Right lobe of liver (tissue), 6 donors: ENCODE measurements around the gene PPP1R9A. TPM values are rescaled to one million over a fixed set of nuclear protein-coding genes. Genes with fewer than 3 reads are reported as not detected.

Source experiments
- ATAC-seq, 4 donors: fragments of 200-7000 bp; cut with Tn5 transposase; one replicate each; pipeline ENCODE4 v1.9.1; 2020; ENCODE audit warnings: mild to moderate bottlenecking in 4 of 4, moderate library complexity in 4 of 4
- DNase-seq, 3 donors: peaks; one replicate each; pipeline ENCODE4 v3.0.0-alpha.2; 2020
- H3K27ac ChIP-seq, 3 donors: fragments of 200-600 bp; one replicate each; pipeline ENCODE4 v1.8.0; 2022
- H3K27me3 ChIP-seq, 2 donors: fragments of 200-600 bp; one replicate each; pipeline ENCODE4 v1.8.0; 2022
- H3K36me3 ChIP-seq, 4 donors: fragments of 200-600 bp; sonication (generic) in 1 of 4; one replicate each; pipeline versions ENCODE4 v1.5.1 to v1.8.0; 2017 to 2022; ENCODE audit warnings: control low read depth in 1 of 4
- H3K4me1 ChIP-seq, 4 donors: fragments of 200-600 bp; sonication (generic) in 1 of 4; one replicate each; pipeline versions ENCODE4 v1.5.1 to v1.8.0; 2017 to 2022; ENCODE audit warnings: control low read depth in 1 of 4
- H3K4me3 ChIP-seq, 3 donors: fragments of 200-600 bp; one replicate each; pipeline ENCODE4 v1.8.0; 2022
- H3K9me3 ChIP-seq, 4 donors: fragments of 200-600 bp; sonication (generic) in 1 of 4; one replicate each; pipeline versions ENCODE4 v1.5.1 to v1.8.0; 2017 to 2022; ENCODE audit warnings: control low read depth in 1 of 4
- CTCF ChIP-seq, 4 donors: fragments of 200-600 bp in 3 of 4; fragments of 450-650 bp in 1 of 4; IDR thresholded peaks; one replicate each; pipeline versions ENCODE4 v1.5.1 to v1.8.0; 2016 to 2022; ENCODE audit warnings: antibody characterized with exemption in 4 of 4, mild to moderate bottlenecking in 2 of 4
- POLR2A ChIP-seq: fragments of 450-650 bp; IDR thresholded peaks from one replicate; pipeline ENCODE4 v1.6.1; 2017; ENCODE audit warnings: antibody characterized with exemption, mild to moderate bottlenecking
- WGBS: methylation state at CpG from one replicate; pipeline ENCODE4 v1.1.6; 2018; ENCODE audit warnings: low coverage, low lambda C conversion rate; ENCODE audit not compliant: insufficient coverage; ENCODE audit errors: missing lambda C conversion rate; 5-methylcytosine and 5-hydroxymethylcytosine counted together
- intact Hi-C, 2 donors: fragments of 100-400 bp; cut with DNase I; formaldehyde crosslinking; loops; one replicate each; pipeline versions ENCODE4 v1.11.2 to v1.14.1; 2022
- total RNA-seq, 6 experiments: library from RNA; depleted of rRNA in 2 of 6; stranded (reverse); fragments of >200 nt in 2 of 6; fragmentation: NEBNext Ultra II Directional in 3 of 6; extraction: Animal tissue kit (Norgen Biotek cat#: 25700) in 3 of 6; gene quantifications; one replicate each; pipeline versions ENCODE4 v1.1.0 to v1.2.4, GENCODE V29; 2016 to 2023
- donor health status: DM: no; HTN: yes; CAD: no.
- donor health status: DM: no; HTN: no; CAD: no.
- donor health status: DM: no; HTN: no; CAD: no.
- donor health status: DM: no; HTN: yes; CAD: no.
- donor health status: DM: no; HTN: yes; CAD: no.

Gene PPP1R9A
- total RNA-seq, 6 experiments from 2014 or later = 0.49 to 2.0 (median 0.81) TPM

GRCh38 chr7:95311389-95311788 is 404.0 kb downstream of the PPP1R9A start:
- Histone ChIP-seq H3K27me3 (no peaks in the 10 kb centered on the region), H3K27ac (no peak overlapping the region), H3K4me3 (no peak overlapping the region), H3K4me1 (peaks cover 0 to 2% (median 0%) of the 10 kb centered on the region in 4 donors), H3K9me3 (no peaks in the 10 kb centered on the region), H3K36me3 (peaks cover 0 to 45% (median 8%) of the 10 kb centered on the region in 4 donors)
- no peak for DNase-seq
- 65% methylated on average over 2 of the region's 2 CpGs for WGBS
- peak in 2 of 4 donors; percentile 4 to 10 for TF ChIP-seq CTCF (IDR thresholded peaks at IDR 0.05)
- TF ChIP-seq POLR2A = no peak
- intact Hi-C loops = no loop called here
- peak; percentile 25 to 73 (median 50) for ATAC-seq

GRCh38 chr7:95312561-95312960 is 405.2 kb downstream of the PPP1R9A start:
- no peak overlapping the region for H3K4me3 ChIP-seq
- no peak overlapping the region for H3K27ac ChIP-seq
- TF ChIP-seq POLR2A = no peak
- no peak for TF ChIP-seq CTCF (IDR thresholded peaks at IDR 0.05)
- 83% methylated on average over 4 of the region's 4 CpGs for WGBS
- peaks cover 0 to 13% (median 0%) of the 10 kb centered on the region in 4 donors for H3K4me1 ChIP-seq
- H3K27me3 ChIP-seq = no peaks in the 10 kb centered on the region
- intact Hi-C loops = no loop called here
- ATAC-seq = no peak
- H3K36me3 ChIP-seq = peaks cover 0 to 37% (median 10%) of the 10 kb centered on the region in 4 donors
- H3K9me3 ChIP-seq = no peaks in the 10 kb centered on the region
- no peak for DNase-seq

- H3K27ac ChIP-seq = peak overlapping the region in 2 of 3 donors; percentile 86 to 96
- H3K4me1 ChIP-seq = peaks cover 0 to 46% (median 13%) of the 10 kb centered on the region in 4 donors
- no peaks in the 10 kb centered on the region for H3K27me3 ChIP-seq
- H3K4me3 ChIP-seq = no peak overlapping the region
- no peak for ATAC-seq
- DNase-seq = no peak
- H3K36me3 ChIP-seq = peaks cover 0 to 30% (median 9%) of the 10 kb centered on the region in 4 donors
- 61% methylated on average over 2 of the region's 2 CpGs for WGBS
- H3K9me3 ChIP-seq = no peaks in the 10 kb centered on the region
- intact Hi-C loops = no loop called here
- TF ChIP-seq CTCF (IDR thresholded peaks at IDR 0.05) (no peak), POLR2A (no peak)
Observed at GRCh38 chr7:95316588-95316987, 409.2 kb downstream of the PPP1R9A start.

- no peak overlapping the region for H3K4me3 ChIP-seq
- 25% methylated on average over 2 of the region's 2 CpGs for WGBS
- no peaks in the 10 kb centered on the region for H3K27me3 ChIP-seq
- ATAC-seq (peak; percentile 46 to 63 (median 58)), DNase-seq (peak in 1 of 3 donors; percentile 54)
- TF ChIP-seq CTCF (IDR thresholded peaks at IDR 0.05) (no peak), POLR2A (no peak)
- intact Hi-C loops = no loop called here
- H3K27ac ChIP-seq = peak overlapping the region; percentile 56 to 96 (median 86)
- H3K36me3 ChIP-seq = peaks cover 0 to 25% (median 9%) of the 10 kb centered on the region in 4 donors
- H3K9me3 ChIP-seq = no peaks in the 10 kb centered on the region
- H3K4me1 ChIP-seq = peaks cover 0 to 54% (median 13%) of the 10 kb centered on the region in 4 donors
Observed at GRCh38 chr7:95317546-95317945, 410.2 kb downstream of the PPP1R9A start.
